LHCN-M2 (cell line): ENCODE data around the gene TCF4. TPM values are rescaled to one million over a fixed set of nuclear protein-coding genes. Genes with fewer than 3 reads are reported as not detected.

Source experiments
- DNase-seq: peaks from one replicate; pipeline ENCODE4 v3.0.0-alpha.2; 2012; ENCODE audit warnings: low read depth
- total RNA-seq: library from RNA; depleted of rRNA; stranded (reverse); fragments of >200 nt; gene quantifications from 2 replicates; pipeline ENCODE4 v1.2.3, GENCODE V29; 2014

The TCF4 gene
- total RNA-seq, 1 experiment from 2014 or later = 33.0 TPM

DNA sequence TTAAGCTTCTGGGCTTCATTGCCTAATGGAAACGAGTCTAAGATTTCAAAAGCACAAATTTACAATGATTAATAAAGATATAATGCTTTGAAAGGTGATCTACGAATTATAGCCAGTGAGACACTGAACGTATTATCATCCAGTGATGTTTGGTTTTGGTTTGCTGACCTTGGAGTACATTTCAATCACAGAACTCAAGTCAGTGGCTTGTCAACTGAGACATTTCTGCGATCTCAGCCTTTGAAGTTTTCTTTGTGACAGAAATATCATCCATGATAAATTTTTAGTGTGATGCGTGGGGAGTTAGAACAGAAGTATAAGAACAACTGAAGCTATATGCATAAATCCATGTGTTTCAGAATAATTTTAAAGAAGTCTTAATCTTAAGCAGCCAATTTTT, 263.8 kb downstream of the TCF4 start:
- DNase-seq = no peak

GRCh38 chr18:55323051-55323994, 264.7 kb downstream of the TCF4 start:
- DNase-seq = no peak

DNA sequence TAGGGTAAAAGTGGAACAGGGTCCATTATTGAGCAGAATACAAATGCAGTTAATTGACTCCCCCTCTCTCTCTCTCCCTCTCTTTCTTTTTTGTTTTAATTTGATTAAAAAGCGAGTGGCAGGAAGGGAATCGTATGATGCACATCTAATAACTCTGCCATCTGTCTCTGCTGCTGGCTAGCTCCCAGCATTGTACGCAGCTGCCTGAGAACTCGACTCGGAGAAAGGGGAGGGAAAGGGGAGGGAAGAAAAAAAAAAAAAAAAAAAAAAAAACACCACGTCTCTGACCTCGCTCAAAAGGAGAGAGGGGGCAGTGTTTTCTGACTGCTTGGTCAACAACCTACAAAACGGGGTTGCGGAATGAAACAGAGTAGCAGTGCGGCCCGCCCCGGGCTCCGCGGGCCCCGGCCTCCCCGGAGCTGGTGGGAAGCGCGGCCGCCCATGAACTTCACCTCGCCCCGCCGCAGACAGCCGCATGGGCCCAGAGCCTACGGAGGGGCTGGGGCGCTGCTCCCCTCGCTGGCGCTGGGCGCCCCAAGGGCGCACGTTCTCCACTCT, 265.7 kb downstream of the TCF4 start:
- DNase-seq = peak; percentile 98

GRCh38 chr18:55321265-55322177, 266.5 kb downstream of the TCF4 start:
- peak; percentile 93 for DNase-seq

GRCh38 chr18:55320424-55321264, 267.3 kb downstream of the TCF4 start:
- no peak for DNase-seq

DNA sequence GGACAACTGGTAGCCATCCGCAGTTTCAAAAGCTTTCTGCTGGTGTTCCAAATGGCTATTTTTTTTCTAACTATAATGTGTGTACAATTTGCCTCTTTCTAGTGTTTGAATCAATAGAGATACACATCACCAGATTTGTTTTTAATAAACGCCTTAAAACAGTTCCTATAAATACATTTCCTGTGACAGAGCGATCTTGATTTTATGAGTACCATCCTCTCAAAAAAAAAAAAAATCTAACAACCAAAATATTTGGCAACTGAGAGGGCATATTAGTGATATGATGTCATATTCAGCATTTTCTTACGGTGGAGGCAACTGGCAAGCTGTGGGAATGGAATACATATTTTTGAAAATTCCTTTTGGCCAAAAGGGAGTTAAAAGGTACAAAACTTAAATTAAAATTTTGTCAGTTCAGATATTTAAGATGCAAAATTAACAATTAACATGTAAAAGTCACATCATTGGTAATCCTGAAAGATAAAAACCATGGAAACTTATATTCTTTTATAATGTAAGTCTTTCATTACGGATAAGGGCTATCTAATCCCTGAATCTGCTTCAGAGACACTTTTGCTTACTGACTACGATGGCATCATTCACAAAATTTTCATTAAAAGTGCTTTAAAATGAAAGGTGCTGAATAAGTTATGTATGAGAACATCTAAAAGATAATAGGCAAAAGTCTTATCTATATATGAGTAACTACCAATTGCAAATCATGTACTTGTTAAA, 268.4 kb downstream of the TCF4 start:
- DNase-seq = peak; percentile 71

DNA sequence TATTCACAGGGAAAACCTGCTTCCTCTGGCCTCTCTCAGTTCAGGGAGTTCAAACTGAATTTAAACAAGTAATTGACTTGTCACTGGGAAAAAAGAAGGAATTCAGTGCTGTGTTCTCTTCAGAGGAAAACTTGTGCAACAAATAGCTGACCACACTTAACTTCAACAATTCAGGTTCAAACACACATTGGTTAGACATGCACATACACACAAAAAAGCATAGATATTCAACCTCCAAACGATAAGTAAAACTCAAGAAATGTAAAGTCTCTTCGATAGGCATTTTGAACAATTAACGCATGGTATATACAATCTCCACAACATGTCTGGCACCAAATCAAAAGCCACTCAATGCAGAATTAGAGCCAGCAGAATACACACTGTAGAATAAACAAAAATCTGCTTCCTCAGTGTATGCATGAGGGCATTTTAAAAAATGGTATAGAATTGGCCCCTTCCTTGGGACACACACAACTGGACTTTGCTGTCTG, 269.0 kb downstream of the TCF4 start:
- DNase-seq = no peak

GRCh38 chr18:55317864-55318263, 270.1 kb downstream of the TCF4 start:
- no peak for DNase-seq

DNA sequence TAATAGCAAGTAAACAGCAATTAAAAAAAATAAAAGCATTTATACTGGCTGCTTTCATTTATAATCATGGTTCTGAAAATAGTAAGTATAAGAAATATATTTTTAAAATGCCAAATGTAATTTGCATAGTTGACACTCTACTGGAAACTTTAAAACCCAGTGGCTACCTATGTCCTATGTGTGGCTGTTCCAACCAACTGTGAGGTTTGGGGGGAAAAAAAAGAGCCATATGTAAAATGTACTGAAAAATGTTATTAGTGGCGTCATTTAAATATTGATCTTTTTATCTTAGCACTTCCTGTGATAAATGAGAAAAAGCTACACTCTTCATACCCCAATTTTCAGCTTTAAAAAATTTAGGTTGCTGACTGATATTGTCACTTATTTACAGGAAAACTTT, 270.7 kb downstream of the TCF4 start:
- no peak for DNase-seq

- no peak for DNase-seq
These were observed 271.4 kb downstream of the TCF4 start for GRCh38 chr18:55316486-55317184.

DNA sequence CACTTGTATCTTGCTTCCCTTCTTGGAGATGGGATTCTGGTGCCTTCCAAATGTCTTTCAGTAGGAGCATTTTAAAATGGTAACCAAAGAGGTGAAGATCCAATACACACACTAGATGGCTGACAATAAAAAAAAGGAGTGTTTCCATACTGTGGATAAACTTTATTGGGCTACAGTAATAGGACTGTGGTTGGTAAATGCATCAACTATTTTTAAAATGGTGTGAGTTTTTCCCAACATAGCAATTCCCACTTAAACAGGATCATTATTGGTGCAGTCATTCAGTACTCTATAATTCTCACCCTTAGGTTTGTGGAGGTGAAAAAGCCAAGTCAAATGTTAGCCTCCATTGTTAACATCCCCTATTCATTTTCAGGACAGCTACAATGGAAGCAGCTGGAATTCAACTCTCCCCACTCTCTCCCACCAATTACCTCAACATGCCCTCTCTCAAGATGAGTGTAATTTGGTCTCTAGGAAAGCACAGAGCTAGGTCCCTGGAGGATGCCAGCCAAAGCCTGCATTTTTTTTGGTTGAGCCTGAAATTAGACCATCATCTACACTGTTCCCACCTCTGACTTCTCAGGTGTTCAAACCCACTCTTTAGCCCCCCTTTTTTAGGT, 273.3 kb downstream of the TCF4 start:
- DNase-seq = no peak

DNA sequence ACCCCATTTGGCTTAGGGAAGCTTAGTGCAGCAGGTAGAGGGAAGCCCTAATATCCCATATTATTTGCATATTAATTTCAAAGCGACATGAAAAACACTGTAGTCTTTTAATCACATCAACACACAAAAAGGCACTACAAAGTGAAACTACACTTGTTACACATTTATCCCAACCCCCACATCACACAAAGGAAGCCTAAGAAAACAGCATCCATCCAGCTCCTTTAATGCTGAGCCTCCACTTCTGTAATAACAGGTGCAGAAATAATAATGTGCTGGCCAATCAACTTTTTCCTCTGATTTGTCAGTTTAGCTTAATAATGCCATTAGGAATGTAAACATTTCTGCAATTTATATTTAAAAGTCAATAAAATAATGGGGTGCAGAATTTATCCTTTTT, 274.0 kb downstream of the TCF4 start:
- no peak for DNase-seq

DNA sequence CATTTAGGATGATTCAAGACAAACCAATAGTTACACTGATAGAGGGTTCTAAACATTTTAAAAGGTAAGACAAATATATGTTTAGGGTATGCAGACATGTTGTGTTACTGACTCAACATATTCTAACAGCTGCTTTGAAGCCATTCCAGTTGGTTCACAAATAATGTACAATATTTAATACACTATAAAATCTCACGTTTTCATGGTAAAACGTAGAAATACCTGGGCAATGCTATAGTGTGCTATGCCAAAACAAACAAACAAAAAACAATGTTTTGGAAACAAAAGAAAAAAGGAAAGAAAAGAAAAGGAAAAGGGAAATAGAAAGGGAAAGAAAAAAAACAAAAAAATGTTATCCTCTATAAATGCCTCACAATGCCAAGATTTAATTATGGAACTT, 277.1 kb downstream of the TCF4 start:
- no peak for DNase-seq

- no peak for DNase-seq
These were observed 277.8 kb downstream of the TCF4 start for GRCh38 chr18:55310044-55310676.

GRCh38 chr18:55309249-55309648, 278.7 kb downstream of the TCF4 start:
- no peak for DNase-seq

DNA sequence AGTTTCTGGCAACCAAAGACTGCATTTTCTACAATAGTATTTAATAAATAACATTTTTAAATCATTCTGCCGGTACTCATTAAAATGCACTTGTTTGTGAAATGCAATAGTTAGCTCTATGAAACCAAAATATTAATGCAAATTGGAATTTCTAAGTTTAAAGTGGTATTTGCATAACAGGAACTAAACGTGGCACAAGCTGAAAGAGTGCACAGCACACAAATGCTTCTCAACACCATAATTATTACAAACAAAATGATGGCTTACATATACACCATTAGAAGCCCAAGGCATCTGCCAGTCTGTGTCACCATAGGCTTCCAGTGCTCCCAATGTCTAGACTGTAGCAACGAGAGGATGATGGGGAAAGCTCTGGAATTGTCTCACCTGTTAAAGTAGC, 280.5 kb downstream of the TCF4 start:
- no peak for DNase-seq

DNA sequence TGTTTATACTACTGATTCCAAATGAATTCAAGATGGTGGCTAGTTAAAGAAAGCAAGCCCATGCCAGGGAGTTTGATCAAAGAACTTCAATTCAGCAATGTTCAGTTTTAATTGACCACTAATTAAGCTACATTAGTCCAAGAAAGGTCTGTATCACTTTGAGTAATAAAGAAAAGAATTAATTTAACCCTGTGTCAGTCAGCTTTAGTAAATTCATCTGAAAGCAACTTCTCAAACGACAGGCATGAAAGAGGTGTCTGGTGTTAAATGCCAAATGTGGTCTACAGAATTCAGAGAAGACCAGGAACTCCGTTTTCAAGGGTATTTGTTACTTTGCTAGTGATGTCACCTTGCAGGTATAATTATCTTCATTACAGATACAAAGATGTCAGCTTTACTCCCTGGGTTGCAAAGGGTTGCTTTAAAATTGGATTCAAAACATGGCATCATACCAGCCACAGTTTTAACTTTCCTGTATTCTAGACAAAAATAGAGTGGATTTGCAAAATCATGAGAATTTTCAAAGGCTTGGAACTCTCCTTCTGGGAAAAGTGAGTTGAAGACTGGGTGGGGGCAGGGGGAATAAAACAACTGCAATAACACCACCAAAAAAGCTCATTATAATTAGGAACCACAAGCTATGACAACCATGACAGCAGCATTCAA, 281.5 kb downstream of the TCF4 start:
- DNase-seq = no peak

DNA sequence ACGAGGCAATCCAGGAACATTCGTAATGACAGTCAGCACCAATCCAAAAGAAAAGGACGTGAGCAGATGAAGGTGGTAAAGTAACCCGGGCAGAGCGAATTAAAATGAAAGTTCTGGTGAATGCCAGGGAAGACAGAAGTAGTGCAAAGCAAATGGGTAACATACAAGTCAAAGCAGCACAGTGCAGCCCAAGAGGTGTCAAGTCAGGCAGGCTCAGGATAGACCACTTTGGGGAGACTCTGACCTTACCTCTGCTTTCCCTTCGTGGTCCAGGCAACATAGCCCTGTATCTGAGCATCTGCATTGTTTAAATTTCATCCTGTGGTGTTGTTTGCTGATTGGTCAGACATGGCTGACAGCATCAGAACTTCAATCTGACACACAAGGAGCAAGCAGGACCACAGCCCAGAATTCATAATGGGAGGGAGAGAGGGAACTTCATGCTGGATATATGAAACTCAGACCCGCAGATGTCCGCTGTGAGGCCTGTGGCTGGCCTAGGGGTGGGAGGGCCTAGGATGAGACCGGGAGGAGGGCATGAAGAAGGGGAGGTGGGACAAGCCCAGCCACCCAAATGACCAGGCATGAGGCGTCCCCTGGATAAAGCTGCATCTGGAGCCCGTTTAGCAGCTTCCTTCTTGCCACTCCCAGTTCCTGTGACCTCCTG, 285.7 kb downstream of the TCF4 start:
- DNase-seq = no peak
